Measurements from ENCODE around the gene IFNAR1. TPM values are rescaled to one million over a fixed set of nuclear protein-coding genes. Genes with fewer than 3 reads are reported as not detected.
A peak's percentile ranks its signal among the peaks of the same experiment; 100 is the strongest.

The IFNAR1 gene
- total RNA-seq, 1 donor from 2014 or later, result 8.2 TPM

DNA sequence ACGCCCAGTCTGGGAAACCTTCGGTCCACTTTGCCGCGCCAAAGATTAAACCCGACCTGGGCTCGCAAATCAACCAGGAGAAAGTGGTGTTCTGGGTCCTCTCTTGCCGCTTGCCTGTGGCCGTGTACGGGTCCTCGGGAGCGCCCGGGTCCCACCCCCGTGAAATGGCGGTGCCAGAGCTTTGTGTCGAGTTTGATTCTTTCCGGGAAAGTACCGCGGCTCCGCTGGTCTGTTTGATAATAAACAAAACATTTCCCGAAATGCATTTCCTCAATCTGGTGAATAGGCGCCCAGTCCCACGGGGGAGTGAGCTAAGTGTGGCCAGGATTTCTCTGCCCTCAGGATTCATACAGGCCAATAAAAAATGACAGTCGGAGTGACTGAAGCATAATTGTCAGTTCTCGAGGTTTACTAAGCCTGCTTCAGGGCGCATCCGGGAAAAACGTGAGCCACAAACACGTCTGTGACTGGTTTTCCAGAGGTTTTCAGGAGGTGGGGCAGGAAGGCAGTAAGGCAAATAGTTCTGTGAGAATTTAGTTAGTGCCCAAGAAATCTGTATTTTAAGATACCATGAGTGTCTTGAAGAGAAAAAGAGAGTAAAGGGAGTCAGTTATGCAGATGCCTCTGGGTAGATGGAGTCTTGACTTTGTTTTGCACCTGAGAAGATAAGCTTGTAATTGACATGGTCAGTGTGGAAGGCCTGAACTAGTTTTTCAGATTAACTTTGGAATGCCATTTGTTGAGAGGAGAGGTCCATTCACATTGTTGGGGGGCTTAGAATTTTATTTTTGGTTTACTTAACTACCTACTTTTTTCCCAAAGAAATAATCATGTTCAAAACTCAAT, 675 bp downstream of the IFNAR1 start:
- FAIRE-seq (no peak), DNase-seq (ENCODE audit: low read depth) (peak; percentile 65)
- TF ChIP-seq, protein P1, sequence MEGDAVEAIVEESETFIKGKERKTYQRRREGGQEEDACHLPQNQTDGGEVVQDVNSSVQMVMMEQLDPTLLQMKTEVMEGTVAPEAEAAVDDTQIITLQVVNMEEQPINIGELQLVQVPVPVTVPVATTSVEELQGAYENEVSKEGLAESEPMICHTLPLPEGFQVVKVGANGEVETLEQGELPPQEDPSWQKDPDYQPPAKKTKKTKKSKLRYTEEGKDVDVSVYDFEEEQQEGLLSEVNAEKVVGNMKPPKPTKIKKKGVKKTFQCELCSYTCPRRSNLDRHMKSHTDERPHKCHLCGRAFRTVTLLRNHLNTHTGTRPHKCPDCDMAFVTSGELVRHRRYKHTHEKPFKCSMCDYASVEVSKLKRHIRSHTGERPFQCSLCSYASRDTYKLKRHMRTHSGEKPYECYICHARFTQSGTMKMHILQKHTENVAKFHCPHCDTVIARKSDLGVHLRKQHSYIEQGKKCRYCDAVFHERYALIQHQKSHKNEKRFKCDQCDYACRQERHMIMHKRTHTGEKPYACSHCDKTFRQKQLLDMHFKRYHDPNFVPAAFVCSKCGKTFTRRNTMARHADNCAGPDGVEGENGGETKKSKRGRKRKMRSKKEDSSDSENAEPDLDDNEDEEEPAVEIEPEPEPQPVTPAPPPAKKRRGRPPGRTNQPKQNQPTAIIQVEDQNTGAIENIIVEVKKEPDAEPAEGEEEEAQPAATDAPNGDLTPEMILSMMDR (IDR thresholded peaks at IDR 0.05; ENCODE audit: insufficient read depth, low read length, severe bottlenecking), result peak; percentile 3
- no peaks in the 10 kb centered on the region for H3K36me3 ChIP-seq (ENCODE audit: control insufficient read depth, insufficient read depth, low read length)
- H3K27me3 ChIP-seq (ENCODE audit: control insufficient read depth, insufficient read depth, low read length), result no peaks in the 10 kb centered on the region
- H3K4me3 ChIP-seq (ENCODE audit: low read depth, low read length), result peak overlapping the region; percentile 100

DNA sequence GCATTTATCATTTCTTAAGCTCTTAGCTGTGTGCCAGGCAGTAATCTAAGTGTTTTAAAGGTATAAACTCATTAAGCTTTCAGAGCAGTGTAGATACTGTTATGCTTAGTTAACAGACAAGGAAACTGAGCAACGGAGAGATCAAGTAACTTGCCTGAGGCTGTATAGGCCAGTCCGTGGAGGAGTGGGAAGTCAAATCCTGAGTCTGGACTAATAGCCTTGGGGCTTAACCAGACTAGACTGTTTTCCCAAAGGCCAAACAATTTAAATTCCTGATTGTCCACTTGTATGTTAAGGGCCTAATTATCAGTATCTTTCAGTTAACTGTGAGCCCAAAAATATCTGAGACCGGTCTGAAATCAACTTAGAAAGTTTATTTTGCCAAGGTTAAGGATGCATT, 2.6 kb downstream of the IFNAR1 start:
- peaks cover 3% of the 10 kb centered on the region for H3K36me3 ChIP-seq (ENCODE audit: control insufficient read depth, insufficient read depth, low read length)
- FAIRE-seq, result no peak
- DNase-seq (ENCODE audit: low read depth), result no peak
- H3K27me3 ChIP-seq (ENCODE audit: control insufficient read depth, insufficient read depth, low read length), result no peaks in the 10 kb centered on the region
- H3K4me3 ChIP-seq (ENCODE audit: low read depth, low read length), result no peak overlapping the region
- TF ChIP-seq, protein P1 (IDR thresholded peaks at IDR 0.05; ENCODE audit: insufficient read depth, low read length, severe bottlenecking), result no peak

DNA sequence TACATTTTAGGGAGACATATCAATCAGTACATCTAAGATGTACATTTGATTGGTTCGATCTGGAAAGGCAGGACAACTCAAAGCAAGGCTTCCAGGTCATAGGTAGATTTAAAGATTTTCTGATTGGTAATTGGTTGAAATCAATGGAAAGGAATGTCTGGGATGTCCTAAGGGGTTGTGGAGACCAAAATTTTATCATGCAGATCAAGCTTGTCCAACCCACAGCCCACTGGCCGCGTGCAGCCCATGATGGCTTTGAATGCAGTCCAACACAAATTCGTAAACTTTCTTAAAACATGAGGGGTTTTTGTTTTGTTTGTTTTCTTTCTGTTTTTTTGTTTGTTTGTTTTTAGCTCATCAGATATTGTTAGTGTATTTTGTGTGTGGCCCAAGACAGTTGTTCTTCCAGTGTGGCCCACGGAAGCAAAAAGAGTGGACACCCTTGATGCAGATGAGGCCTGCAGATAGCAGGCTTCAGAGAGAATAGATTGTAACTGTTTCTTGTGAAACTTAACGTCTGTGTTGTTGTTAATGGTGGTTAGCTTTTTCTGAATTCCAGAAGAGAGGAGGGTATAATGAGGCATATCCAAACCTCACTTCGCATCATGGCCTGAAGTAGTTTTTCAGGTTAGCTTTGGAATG, 3.1 kb downstream of the IFNAR1 start:
- H3K27me3 ChIP-seq (ENCODE audit: control insufficient read depth, insufficient read depth, low read length), result no peaks in the 10 kb centered on the region
- no peak for FAIRE-seq

DNA sequence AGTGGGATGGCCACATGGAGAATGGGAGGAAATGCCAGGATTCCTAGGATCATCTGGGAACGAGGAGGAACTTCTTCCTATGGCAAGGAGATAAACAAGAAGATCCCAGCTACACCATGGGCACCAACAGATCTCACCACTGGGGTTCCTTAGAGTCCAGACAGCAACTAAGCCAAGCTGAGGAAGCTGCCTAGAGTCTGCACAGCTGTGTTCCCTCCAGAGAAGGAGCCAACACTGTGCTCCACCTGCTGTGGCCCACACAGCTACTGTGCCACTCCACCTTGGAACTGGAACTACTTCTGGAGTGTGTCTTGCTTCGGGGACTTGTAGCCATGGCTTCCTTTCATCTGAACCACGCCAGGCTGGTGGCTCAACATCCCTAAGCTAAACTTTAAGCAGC, 6.0 kb downstream of the IFNAR1 start:
- TF ChIP-seq, protein P1 (IDR thresholded peaks at IDR 0.05; ENCODE audit: insufficient read depth, low read length, severe bottlenecking), result no peak
- H3K4me3 ChIP-seq (ENCODE audit: low read depth, low read length), result no peak overlapping the region
- no peak for FAIRE-seq
- no peak for DNase-seq (ENCODE audit: low read depth)
- no peaks in the 10 kb centered on the region for H3K27me3 ChIP-seq (ENCODE audit: control insufficient read depth, insufficient read depth, low read length)
- peaks cover 3% of the 10 kb centered on the region for H3K36me3 ChIP-seq (ENCODE audit: control insufficient read depth, insufficient read depth, low read length)

More for the DNA sequence above, 3.1 kb downstream of the IFNAR1 start:
- Histone ChIP-seq H3K36me3 (ENCODE audit: control insufficient read depth, insufficient read depth, low read length) (peaks cover 3% of the 10 kb centered on the region), H3K4me3 (ENCODE audit: low read depth, low read length) (no peak overlapping the region)
- DNase-seq (ENCODE audit: low read depth), result no peak
- TF ChIP-seq, protein P1 (IDR thresholded peaks at IDR 0.05; ENCODE audit: insufficient read depth, low read length, severe bottlenecking), result no peak

DNA sequence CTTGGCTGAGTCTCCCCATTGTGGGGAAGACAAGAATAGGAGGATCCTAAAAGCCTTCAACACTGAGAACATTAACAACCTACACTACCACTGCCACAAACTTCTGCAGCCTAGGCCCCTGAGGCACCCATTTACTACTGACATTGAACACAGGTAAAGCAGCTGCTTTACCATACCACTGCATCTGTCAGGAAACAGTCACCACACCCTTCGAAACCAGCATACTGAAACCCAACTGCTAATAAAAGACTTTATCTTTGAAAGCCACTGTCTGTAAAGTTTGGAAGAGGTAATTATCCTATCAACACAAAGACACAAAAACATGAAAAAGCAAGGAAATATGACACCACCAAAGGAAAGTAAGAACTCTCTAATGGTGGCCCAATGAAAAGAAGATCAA, 7.4 kb downstream of the IFNAR1 start:
- peaks cover 3% of the 10 kb centered on the region for H3K36me3 ChIP-seq (ENCODE audit: control insufficient read depth, insufficient read depth, low read length)
- FAIRE-seq, result no peak
- H3K27me3 ChIP-seq (ENCODE audit: control insufficient read depth, insufficient read depth, low read length), result no peaks in the 10 kb centered on the region
- TF ChIP-seq, protein P1 (IDR thresholded peaks at IDR 0.05; ENCODE audit: insufficient read depth, low read length, severe bottlenecking), result no peak
- H3K4me3 ChIP-seq (ENCODE audit: low read depth, low read length), result no peak overlapping the region
- DNase-seq (ENCODE audit: low read depth), result no peak

All from bronchial epithelial cell (primary cell).